Cortex of kidney (tissue), 1 donor: ENCODE results near the gene MPP2.
"Not testable (repeated sequence)": the region's sequence is repeated elsewhere in the genome, so short reads cannot be mapped to it uniquely, and the experiment has no call there.

ENCODE experiments used
- DNase-seq: peaks from one replicate; lab custom pipeline; 2025; lab: John Stamatoyannopoulos, UW

The MPP2 gene

DNA sequence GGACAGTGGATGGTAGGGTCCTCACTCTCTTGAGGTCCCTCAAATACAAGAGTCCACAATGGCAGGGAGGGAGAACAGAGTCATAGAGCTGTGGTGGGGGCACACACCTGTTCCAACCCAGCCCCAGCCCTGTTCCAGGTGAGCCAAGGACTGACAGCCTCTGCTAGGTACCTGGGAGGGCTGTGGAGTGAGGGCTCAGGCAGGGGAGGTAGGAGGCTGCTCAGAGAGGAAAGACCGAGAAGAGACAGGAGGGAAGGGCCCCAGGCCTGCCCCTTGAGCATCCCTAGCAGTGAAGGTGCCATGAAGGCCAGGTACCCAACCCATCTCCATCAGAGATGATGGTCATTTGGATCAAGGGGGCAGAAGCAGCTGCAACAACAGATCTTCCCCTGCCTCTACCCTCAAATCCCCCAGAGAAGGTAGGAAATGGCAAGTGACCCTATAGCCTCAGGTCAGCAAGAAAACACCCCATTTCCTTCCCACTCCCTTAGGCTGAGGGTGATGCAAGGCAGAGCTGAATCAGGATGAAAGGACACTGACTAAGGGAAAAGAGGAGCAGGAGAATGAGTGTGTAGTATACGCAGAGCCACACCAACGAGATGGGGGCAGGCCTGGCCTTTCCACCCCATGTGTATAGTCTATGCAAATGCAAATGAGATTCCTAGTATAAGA lies 31.7 kb downstream of the MPP2 start:
- DNase-seq, result no peak

DNA sequence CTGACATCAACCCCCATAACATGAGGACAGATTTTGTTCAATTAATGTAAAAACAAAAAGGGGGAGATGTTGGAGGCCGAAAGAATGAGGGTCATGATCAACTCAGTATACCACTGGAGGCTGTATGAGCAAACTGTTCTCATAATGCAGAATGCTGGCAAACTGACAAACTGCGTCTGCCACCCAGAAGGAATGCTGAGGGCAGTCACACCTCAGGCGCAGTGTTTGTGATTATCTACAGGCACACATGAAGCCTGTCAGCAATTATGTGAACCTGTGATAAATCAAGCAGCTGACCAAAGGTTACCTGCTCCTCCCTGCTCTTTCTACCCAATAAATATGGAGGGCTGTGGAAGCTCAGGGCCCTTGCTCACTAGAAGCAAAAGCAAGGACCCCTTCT lies 33.0 kb downstream of the MPP2 start:
- no peak for DNase-seq

DNA sequence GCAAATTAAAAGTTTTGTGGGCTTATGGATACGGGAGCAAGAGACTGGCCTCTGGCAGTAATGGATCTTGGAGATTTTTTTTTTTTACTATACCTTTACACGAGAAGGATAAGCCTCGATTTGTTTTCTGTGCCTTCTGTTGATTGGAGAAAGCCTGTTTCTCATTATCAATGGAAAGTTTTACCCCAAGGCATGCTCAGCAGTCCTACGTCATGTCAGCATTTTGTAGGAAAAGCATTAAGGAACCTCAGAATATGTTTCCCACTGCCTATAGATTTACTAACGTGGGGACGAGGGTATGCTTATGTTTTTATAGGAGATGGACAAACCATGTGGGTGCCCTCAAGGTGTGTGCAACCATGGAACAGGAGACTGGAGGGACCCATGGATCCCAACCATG lies 33.5 kb downstream of the MPP2 start:
- no peak for DNase-seq

DNA sequence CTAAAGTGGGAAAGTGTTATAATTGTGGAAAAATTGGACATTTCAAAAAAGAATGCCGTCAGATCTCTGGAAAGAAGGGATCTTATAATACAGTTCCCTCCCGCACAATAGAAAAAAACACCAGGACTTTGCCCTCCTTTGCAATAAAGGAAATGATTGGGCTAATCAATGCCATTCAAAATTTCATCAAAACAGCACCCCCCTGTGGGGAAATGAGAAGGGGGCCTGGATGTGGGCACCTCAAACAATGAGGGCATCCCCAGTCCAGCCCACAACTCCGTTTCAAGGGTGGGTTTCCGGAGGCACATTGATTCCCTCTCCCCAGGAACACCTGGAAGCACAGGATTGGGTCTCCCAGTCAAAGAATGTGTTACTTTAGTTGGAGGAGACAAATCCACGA lies 34.2 kb downstream of the MPP2 start:
- no peak for DNase-seq

DNA sequence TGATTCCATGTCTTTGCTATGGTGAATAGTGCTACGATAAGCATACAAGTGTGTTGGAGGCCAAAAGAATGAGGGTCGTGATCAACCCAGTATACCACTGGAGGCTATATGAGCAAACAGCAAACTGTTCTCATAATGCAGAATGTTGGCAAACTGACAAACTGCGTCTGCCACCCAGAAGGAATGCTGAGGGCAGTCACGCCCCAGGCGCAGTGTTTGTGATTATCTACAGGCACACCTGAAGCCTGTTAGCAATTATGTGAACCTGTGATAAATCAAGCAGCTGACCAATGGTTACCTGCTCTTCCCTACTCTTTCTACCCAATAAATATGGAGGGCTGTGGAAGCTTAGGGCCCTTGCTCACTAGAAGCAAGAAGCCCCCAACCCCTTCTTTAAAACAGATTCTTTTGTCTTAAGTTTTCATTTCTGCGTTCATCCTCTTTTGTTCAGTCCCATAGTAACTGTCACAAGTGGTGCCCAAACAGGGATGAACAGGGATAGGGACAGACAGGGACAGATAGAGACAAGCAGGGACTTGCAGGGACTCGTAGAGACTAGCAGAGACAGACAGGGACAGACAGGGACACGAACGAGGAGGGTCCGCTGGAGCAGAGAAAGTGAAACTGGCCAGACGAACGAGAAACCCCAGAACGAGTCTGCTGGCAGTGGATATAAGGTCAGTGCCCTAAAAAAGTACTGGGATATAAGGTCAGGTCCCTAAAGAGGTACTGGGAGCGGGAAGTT lies 35.2 kb downstream of the MPP2 start:
- no peak for DNase-seq

DNA sequence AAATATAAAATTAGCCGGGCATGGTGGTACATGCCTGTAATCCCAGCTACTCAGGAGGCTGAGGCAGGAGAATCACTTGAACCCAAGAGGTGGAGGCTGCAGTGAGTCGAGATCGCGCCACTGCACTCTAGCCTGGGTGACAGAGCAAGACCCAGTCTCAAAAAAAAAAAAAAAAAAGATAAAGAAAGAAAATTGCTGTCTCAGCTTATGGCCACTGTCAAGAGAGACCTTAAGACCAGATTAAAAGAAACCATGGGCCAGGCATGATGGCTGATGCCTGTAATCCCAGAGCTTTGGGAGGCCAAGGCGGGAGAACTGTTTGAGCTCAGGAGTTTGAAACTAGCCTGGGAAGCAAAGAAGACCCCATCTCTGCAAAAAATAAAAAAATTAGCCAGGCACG lies 38.3 kb downstream of the MPP2 start:
- DNase-seq, result not testable (repeated sequence)

DNA sequence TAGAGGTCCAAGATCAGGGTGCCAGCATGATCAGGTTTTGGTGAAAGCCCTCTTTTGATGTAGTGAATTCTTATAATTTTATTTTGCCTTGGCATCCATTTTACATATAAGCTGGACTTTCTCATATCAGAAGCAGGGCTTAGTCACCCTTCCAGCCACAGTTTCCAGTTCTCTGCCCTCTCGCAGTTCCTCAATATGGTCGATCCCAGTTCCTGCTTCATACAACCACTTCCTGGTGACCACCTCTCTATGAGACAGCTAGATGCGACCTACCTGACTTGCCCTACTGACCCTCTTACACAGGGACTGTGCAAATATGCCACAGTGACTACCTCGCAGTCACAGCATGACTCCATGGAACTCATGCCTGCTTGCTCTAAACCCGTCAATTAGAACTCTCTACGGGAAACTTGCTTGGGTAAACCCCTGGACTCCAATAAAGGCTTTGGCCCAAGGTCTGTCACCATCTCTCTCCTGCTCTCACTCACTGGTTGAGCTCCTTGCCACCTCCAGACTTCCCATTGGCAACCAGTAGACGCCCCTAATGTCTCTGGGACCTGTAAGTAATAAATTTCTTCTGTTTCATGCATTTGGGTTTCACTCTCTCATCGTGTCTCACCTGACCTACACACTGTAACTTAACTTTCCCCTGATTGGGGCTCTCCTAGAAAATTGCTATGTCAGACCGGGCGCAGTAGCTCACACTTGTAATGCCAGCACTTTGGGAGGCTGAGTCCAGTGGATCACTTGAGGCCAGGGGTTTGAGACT lies 38.9 kb downstream of the MPP2 start:
- DNase-seq, result no peak

DNA sequence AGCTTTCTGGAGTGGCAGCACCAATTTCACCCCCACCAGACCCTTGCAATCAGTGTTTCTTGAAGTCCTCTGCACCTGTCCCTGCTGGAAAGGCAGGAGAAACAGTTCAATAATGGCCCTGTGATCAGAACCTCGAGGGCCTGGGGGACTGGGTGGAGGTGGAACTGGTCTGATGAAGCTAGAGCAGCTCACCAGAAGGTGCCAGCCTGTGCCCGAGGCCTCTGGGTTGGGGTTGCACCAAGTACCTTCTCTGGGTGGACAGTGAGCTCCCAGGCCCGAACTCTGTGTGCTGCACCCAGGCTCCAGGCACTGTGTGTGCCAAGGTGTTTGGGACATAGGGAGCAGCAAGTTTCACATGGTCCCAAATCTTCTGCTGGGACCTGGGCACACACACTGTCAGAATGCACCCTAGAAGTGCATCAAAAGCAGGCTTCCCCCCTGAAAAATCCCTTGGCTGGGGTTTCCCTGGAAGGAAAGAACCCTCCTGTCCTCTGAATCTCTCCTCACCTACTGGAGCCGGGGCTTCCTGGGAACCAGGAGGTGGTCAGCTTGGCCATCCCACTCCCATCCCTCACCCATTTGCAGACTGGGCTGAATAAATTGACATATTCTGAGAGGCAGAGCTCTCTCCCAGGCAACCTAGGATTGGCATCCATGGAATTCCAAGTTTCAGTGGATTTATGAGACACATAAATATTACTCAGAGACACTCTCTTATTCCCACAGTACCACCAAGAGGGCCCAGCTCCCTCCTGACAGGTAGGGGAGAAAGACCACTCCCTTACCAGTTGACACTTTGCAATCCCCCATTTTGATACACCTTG lies 43.0 kb downstream of the MPP2 start:
- no peak for DNase-seq

DNA sequence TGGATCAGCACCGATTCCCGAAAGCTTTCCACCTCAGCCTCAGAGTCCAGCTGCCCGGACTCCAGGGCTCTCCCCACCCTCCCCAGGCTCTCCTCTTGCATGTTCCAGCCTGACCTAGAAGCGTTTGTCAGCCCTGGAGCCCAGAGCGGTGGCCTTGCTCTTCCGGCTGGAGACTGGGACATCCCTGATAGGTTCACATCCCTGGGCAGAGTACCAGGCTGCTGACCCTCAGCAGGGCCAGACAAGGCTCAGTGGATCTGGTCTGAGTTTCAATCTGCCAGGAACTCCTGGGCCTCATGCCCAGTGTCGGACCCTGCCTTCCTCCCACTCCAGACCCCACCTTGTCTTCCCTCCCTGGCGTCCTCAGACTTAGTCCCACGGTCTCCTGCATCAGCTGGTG lies 45.4 kb downstream of the MPP2 start:
- DNase-seq, result no peak

DNA sequence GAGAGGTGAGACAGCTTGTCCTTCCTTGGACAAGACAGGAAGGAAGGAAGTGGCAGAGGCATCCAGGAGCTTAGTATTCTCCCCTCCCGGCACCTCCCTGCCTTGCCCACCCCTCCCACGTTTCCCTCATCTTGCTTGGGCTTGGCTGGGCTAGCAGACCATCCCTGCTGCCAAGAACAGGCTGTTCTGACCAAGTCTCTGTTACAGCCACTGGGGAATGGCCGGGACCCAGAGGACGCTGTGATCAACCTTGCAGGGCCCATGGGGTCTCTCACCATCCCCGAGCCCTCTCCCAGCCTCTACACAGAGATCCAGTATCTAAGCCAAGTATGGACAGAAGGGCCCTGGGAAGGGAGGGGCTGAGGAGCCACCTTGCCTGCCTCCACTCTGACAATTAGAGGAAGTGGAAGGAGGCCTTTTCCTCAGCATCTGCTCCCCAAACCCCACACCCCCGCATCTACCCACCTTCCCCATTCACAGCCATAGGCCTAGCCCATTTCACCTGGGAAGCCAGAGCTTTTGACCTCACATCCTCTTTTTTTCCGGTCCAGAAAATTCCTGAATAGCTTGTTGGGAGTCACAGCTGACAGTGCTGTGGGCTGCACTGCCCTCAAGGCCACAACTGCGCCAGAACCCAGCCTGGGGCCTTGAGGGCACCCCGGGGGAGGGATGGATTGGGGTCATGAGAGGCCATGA lies 46.3 kb downstream of the MPP2 start:
- no peak for DNase-seq

DNA sequence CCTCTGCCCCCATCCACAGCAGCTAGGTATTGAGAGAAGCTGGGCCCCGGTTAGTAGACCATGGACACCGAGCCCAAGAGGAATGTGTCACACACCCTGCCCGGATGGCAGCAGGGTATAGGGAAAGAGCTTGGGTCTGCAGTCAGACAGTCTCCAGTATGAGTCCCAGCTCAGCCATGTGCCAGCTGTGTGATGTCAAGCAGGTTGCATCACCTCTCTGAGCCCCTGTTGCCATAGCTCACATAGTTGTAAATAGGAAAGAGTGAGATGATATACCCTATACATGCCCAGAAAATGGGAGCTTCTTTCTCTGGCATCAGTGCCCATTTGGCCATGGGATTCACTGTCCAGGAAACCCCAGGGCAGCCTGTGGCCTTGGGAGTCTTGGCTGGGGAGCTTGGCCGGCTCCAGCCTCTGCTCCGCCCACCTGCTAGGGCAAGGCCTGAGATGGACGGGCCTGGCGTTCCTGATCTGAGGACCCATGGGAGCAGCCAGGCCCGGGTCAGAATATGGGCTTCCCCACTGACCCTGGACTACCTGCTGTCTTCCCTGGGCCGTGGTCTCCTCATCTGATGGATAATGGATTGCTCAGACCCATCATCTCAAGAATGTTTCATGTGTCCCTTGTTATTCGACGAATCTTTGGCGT lies 47.1 kb downstream of the MPP2 start:
- DNase-seq, result no peak

DNA sequence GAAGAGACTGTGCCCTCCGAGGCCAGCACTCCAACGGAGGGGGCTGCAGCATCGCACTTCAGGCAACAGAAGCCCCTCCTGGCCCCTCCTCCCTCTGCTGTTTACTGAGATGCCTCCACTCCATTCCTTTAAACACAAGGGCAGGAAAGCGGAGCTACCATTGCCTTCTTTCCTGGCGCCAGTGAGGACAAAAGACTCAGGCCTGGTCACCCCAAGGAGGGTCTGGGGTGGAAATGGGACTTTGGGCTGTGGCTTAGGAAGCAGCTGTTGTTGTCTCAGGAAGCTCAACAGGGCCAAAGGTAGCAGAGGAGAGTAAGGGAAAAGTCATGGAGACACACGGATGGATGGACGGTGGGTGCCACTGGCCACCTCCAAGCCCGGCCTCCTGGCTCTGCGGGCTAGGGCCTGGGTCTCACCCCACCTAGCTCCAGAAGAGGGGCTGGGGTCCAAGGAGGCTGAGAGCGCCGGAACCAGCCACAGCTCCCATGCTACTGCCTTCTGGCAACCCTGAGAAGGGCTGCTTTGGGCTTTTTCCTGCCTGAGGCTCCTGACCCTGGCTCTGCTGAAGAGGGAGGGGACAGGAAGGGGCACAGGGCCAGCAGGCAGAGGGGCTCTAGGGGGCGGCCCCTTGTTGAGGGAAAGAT lies 49.3 kb downstream of the MPP2 start:
- no peak for DNase-seq

DNA sequence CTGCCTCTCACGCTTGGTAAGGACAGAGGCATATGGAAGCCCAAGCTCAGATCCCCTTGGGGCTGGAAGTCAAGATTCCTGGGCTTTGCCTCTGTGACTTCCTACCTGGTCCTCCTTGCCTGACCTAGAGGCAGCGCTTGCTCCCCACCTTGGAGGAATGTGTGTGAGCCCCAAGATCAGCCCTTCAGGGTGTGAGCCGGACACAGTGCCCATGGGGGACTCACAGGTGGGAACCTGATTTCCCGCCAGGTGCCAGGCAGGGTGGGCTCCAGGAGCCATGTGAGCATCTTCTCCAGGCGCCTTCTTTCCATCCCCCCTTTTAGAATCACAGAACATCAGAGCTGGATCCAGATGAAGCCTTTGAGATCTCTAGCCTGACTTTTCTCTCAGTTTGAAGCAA lies 50.2 kb downstream of the MPP2 start:
- no peak for DNase-seq

DNA sequence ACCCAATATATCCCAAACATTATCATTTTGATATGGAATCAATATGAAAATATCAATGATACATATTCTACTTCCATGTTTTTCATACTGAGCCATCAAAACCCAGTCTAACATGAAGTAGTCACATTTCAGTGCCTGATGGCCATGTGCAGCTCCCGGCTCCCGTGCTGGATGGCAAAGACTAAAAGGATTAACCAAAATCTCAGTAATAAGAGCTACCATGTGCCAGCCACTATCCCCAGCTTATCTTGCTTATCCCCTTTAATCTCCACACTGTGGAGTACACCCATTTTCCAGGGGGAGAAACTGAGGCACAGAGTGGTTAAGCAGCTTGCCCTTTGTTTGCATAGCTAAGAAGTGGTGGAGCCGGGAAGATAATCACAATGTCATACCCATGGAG lies 51.2 kb downstream of the MPP2 start:
- DNase-seq, result no peak

DNA sequence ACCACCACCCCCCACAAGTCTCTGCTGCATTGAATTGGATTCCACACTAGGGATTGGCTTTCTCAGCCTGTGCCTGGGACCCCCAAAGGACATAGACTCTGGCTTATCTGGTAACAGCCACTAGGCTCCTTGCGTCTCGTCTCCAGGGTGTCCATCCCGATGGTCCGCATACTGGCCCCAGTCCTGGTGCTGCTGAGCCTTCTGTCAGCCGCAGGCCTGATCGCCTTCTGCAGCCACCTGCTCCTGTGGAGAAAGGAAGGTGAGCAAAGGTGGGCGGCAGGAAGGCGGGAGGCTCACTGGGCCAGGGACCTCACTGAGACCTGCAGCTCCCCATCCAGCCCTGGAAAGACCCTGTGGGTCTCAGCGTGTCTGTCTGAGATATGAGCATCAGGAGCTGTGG lies 52.3 kb downstream of the MPP2 start:
- no peak for DNase-seq

DNA sequence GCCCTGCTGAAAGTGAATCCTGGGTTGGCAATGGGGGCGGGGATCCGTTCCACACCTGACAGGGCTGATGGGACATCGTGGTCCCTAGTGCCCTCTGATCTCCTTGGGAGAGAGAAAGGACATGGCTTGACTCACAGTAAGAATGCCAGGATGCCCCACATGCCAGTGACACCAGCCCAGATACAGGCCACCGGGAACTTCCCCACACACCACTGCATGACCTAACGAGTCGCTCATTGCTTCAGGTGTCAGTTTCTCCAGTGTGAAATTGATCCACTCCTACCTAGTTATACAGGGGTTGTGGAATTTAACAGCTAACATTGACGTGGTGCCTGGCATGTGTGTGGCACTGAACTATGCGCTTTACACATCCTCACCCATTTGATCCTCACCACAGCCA lies 52.8 kb downstream of the MPP2 start:
- no peak for DNase-seq

DNA sequence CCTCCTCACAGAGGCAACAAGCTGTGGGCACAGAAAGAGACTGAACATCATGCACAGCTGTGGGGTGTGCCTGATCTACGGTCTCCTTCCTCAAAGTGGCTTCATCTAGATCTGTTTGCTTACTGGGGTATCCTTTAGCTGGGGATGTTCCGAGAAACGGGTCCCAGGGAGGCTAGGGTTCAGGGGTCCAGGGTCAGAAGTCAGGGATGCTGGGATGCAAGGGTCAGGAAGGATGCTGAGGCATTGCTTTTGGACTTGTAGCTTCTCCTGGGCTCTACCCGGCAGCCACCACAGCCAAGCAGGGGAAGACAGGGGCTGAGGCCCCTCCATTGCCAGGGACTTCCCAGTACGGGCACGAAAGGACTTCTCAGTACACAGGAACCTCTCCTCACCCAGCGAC lies 53.8 kb downstream of the MPP2 start:
- DNase-seq, result no peak

DNA sequence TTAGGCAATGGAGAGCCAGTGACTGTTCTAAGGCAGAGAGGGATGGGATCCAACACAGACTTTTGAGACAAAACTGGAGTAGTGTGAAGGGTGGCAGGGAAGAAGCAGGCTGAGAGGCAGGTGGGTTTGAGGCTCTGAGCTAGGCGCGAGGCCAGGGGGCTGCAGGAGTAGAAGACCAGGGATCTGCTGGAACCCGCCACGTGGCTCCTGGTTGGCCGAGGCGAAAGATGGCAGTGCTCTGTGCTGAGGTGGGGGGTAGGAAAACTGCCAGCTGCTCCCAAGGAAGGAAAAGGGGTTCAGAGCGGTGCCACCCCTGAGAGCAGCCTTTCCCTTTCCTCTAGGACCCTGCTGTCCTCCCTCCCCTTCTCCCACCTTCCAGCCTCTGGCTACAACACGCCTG lies 54.8 kb downstream of the MPP2 start:
- no peak for DNase-seq

DNA sequence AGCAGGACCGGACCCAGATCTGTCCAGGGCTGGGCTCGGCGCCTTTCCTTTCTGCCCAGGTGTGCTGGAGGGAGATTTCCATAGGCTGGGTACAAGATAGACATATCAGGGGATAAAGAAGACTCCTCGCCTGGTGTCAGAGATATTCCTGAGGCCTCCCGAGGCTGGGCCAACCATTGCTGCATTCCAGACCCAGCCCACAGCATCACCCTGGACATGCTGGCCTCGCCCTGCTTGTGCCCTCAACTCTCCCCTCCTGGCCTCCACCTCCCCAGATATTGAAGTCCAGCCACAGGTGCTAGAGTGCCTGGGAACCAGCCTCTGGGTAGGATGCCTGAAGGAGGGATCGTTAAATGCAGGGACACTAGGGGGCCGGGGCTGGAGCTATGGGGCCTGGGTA lies 58.2 kb downstream of the MPP2 start:
- no peak for DNase-seq

DNA sequence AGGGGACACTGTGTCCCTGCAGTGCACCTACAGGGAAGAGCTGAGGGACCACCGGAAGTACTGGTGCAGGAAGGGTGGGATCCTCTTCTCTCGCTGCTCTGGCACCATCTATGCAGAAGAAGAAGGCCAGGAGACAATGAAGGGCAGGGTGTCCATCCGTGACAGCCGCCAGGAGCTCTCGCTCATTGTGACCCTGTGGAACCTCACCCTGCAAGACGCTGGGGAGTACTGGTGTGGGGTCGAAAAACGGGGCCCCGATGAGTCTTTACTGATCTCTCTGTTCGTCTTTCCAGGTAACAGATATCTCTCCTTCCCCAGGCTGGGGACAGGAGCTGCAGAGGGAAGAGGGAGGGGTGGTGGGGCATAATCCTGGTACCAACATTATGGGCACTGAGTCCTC lies 58.7 kb downstream of the MPP2 start:
- no peak for DNase-seq

DNA sequence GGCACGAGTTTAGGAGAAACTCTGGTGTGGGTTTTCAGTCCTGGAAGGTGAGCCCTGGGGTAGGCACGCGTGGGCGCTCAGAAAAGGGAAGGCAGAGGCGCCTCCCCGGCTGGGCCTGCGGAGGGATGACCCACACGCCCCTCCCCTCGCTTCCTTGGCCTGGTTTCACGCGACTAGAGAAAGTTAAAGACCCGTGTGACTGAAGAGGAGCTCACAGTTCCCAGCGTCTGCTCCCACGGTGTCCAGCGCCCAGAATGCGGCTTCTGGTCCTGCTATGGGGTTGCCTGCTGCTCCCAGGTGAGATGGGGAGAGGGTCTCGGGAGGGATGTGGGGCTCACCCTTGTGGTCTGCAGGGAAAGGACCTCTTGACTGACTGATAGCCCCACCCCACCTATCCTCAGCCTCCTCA lies 60.4 kb downstream of the MPP2 start, which contains the start of gene CD300LG:
Gene CD300LG, plus strand, starts transcription at position 214 of the 409 bp plus-strand sequence. Its CDS starts 41 bp downstream, at position 255.
- no peak for DNase-seq
